GM12878 (cell line): Measurements from ENCODE around the gene FXYD7. TPM values are rescaled to one million over a fixed set of nuclear protein-coding genes. Genes with fewer than 3 reads are reported as not detected.

ENCODE experiments used
- ATAC-seq: fragments of 200-7000 bp; cut with Tn5 transposase; 3 replicates; pipeline ENCODE4 v1.9.1; 2020; ENCODE audit warnings: mild to moderate bottlenecking, moderate library complexity
- BruUV-seq: library from RNA; stranded (reverse); fragments of 400-500 nt; replicated peaks from 2 replicates; lab custom pipeline; 2021; lab: Mats Ljungman, UMichigan
- CTCF ChIA-PET: fragments of 300-600 bp; sonication (Branson Sonifier 250); formaldehyde crosslinking; extraction: SDS; loops from one replicate; lab custom pipeline; 2021; ENCODE audit warnings: inconsistent platforms; lab: Yijun Ruan, JAX
- POLR2A ChIA-PET: fragments of 350-600 bp; formaldehyde crosslinking; extraction: SDS; loops from one replicate; lab custom pipeline; 2021; ENCODE audit warnings: inconsistent platforms; lab: Charles Lee
- RAD21 ChIA-PET: fragments of 300-600 bp; sonication (Branson Sonifier 250); formaldehyde crosslinking; loops from one replicate; lab custom pipeline; 2023; ENCODE audit warnings: antibody characterized with exemption; ENCODE audit not compliant: unreplicated experiment; lab: Charles Lee
- SMC1A ChIA-PET: fragments of 300-600 bp; sonication (Branson Sonifier 250); formaldehyde crosslinking; loops from one replicate; lab custom pipeline; 2023; ENCODE audit not compliant: unreplicated experiment, uncharacterized antibody; lab: Charles Lee
- DNase-seq: peaks from one replicate; pipeline ENCODE4 v3.0.0-alpha.2; 2011; ENCODE audit warnings: low read depth, low spot score
- FAIRE-seq: peaks from 3 replicates; lab custom pipeline; 2011; peaks lifted over from hg19 to GRCh38; lab: Jason Lieb, UNC
- H2AFZ ChIP-seq: 2 replicates; pipeline ENCODE4 v1.6.0; 2011; ENCODE audit warnings: low read depth, low read length, control low read depth; ENCODE audit not compliant: control insufficient read depth
- H3K27ac ChIP-seq: 2 replicates; pipeline ENCODE4 v1.5.1; 2011; ENCODE audit warnings: control low read depth; ENCODE audit not compliant: control insufficient read depth, insufficient read depth
- H3K27me3 ChIP-seq, 2 experiments: replicated peaks in 1 of 2; 2 replicates each; pipeline versions ENCODE4 v1.6.0 to v1.6.1; 2011; ENCODE audit warnings: low read length in 1 of 2; ENCODE audit not compliant: control insufficient read depth in 2 of 2, insufficient read depth in 2 of 2
- H3K36me3 ChIP-seq, 2 experiments: 2 replicates each; pipeline ENCODE4 v1.5.1; 2011; ENCODE audit warnings: low read length in 1 of 2; ENCODE audit not compliant: control insufficient read depth in 2 of 2, insufficient read depth in 2 of 2
- H3K4me1 ChIP-seq: 2 replicates; pipeline ENCODE4 v1.6.1; 2011; ENCODE audit warnings: mild to moderate bottlenecking, low read length, moderate library complexity, mixed read lengths; ENCODE audit not compliant: control insufficient read depth, insufficient read depth
- H3K4me2 ChIP-seq: 2 replicates; pipeline ENCODE4 v1.6.0; 2011; ENCODE audit warnings: control low read depth; ENCODE audit not compliant: control insufficient read depth, insufficient read depth
- H3K4me3 ChIP-seq: fragments of 200-600 bp; sonication (generic); 2 replicates; pipeline ENCODE4 v1.5.1; 2016
- H3K79me2 ChIP-seq: 2 replicates; pipeline ENCODE4 v1.6.0; 2011; ENCODE audit warnings: low read length; ENCODE audit not compliant: control insufficient read depth, insufficient read depth
- H3K9ac ChIP-seq: 2 replicates; pipeline ENCODE4 v1.8.0; 2011; ENCODE audit warnings: low read length, control low read depth, mixed read lengths; ENCODE audit not compliant: control insufficient read depth, insufficient read depth
- H3K9me3 ChIP-seq: replicated peaks from 3 replicates; pipeline ENCODE4 v1.5.1; 2011; ENCODE audit warnings: mild to moderate bottlenecking, low read length; ENCODE audit not compliant: control insufficient read depth, insufficient read depth
- H4K20me1 ChIP-seq: 2 replicates; pipeline ENCODE4 v1.6.0; 2011; ENCODE audit not compliant: control insufficient read depth, insufficient read depth
- CBX3 ChIP-seq: fragments of 200-600 bp; sonication (generic); IDR thresholded peaks from 2 replicates; pipeline ENCODE4 v1.6.1; 2016; ENCODE audit warnings: low read depth, borderline replicate concordance
- CREB1 ChIP-seq: IDR thresholded peaks from 2 replicates; pipeline ENCODE4 v1.6.1; 2012; ENCODE audit warnings: low read depth, mild to moderate bottlenecking, inconsistent platforms
- DPF2 ChIP-seq: fragments of 450-650 bp; IDR thresholded peaks from 2 replicates; pipeline ENCODE4 v1.6.1; 2017; ENCODE audit warnings: mild to moderate bottlenecking
- GATAD2B ChIP-seq: fragments of 450-650 bp; conservative IDR thresholded peaks from 2 replicates; pipeline ENCODE4 v1.6.1; 2017; ENCODE audit warnings: low read depth, mild to moderate bottlenecking, moderate library complexity
- IKZF2 ChIP-seq, 2 experiments: fragments of 450-650 bp; IDR thresholded peaks; 2 replicates each; pipeline ENCODE4 v1.6.1; 2017; ENCODE audit warnings: mild to moderate bottlenecking in 2 of 2, moderate library complexity in 2 of 2
- LARP7 ChIP-seq: fragments of 450-650 bp; IDR thresholded peaks from 2 replicates; pipeline ENCODE4 v1.6.1; 2017; ENCODE audit warnings: mild to moderate bottlenecking
- MLLT1 ChIP-seq: fragments of 450-650 bp; IDR thresholded peaks from 2 replicates; pipeline ENCODE4 v1.6.1; 2016; ENCODE audit warnings: mild to moderate bottlenecking
- NR2C1 ChIP-seq: fragments of 450-650 bp; IDR thresholded peaks from 2 replicates; pipeline ENCODE4 v1.6.1; 2017; ENCODE audit warnings: antibody characterized with exemption, mild to moderate bottlenecking, moderate library complexity
- NRF1 ChIP-seq: conservative IDR thresholded peaks from 2 replicates; pipeline ENCODE4 v1.6.1; 2011; ENCODE audit warnings: mild to moderate bottlenecking, low read depth, low read length, improper control_type of control experiment
- SREBF1 ChIP-seq: IDR thresholded peaks from 2 replicates; pipeline ENCODE4 v1.6.1; 2012; ENCODE audit warnings: mild to moderate bottlenecking, low read length
- ZBTB33 ChIP-seq: fragments of 450-650 bp; IDR thresholded peaks from 2 replicates; pipeline ENCODE4 v1.6.1; 2017; ENCODE audit warnings: mild to moderate bottlenecking
- ZNF592 ChIP-seq: fragments of 450-650 bp; IDR thresholded peaks from 2 replicates; pipeline ENCODE4 v1.6.1; 2017; ENCODE audit warnings: mild to moderate bottlenecking, moderate library complexity
- WGBS: methylation state at CpG from one replicate; pipeline ENCODE4 v1.1.6; 2016; ENCODE audit warnings: low lambda C conversion rate; ENCODE audit not compliant: insufficient replicate concordance, insufficient coverage; ENCODE audit errors: missing lambda C conversion rate; 5-methylcytosine and 5-hydroxymethylcytosine counted together
- in situ Hi-C: fragments of 300-500 bp; cut with MboI; formaldehyde crosslinking; loops from 9 replicates; pipeline ENCODE4 v1.14.3; 2018; ENCODE audit warnings: mixed read lengths
- intact Hi-C: fragments of 100-400 bp; cut with micrococcal nuclease; formaldehyde crosslinking; loops from one replicate; pipeline ENCODE4 v1.14.2; 2022; ENCODE audit not compliant: unreplicated experiment
- polyA plus RNA-seq, 11 experiments: library from polyadenylated mRNA; depleted of rRNA in 4 of 11; unstranded in 6 of 11; stranded (reverse) in 5 of 11; fragments of >200 nt; fragmentation: Nextera tagmentation in 4 of 11; fragmentation: Illumina TruSeq in 1 of 11; extraction: Ambion mirVana in 4 of 11; extraction: Trizol in 1 of 11; gene quantifications; 1 replicate in 1 of 11; 2 replicates in 10 of 11; pipeline versions ENCODE4 v1.2.1 to v1.2.3, GENCODE V29; 2011 to 2016; ENCODE audit warnings: inconsistent platforms in 2 of 11, missing spikeins in 2 of 11, low read depth in 1 of 11
- total RNA-seq, 4 experiments: library from RNA; depleted of rRNA in 3 of 4; stranded (reverse); fragments of >200 nt in 3 of 4; fragmentation: Illumina TruSeq in 1 of 4; extraction: Trizol in 1 of 4; gene quantifications; 2 replicates each; pipeline versions ENCODE4 v1.2.1 to v1.2.3, GENCODE V29; 2013 to 2021

FXYD7 gene
- total and polyA plus RNA-seq, 10 of the 15 experiments (the other 5 are each of a cell fraction or from before 2014, with no cell fraction given) = 0.07 to 0.28 (median 0.12) TPM; not detected in 7

GRCh38 chr19:35154525-35155406, 11.7 kb downstream of the FXYD7 start, which contains the start of gene FXYD5:
TSS of gene FXYD5 (plus strand) at chr19:35154735. CDS start at chr19:35155551, 816 bp downstream.
- BruUV-seq = no TSS peak
- Histone ChIP-seq H3K4me3 (peak within 1 kb of the TSS; percentile 98), H3K4me1 (peaks cover 6% of the 10 kb centered on the region), H3K79me2 (peaks cover 19% of the 10 kb centered on the region), H3K36me3 (peaks cover 2 to 17% of the 10 kb centered on the region in 2 experiments), H4K20me1 (no peaks in the 10 kb centered on the region), H3K9me3 (no peaks in the 10 kb centered on the region), H3K27ac (peak within 1 kb of the TSS; percentile 34), H2AFZ (peak within 1 kb of the TSS; percentile 59), H3K4me2 (peak within 1 kb of the TSS; percentile 81), H3K27me3 (peaks cover 0 to 3% of the 10 kb centered on the region in 2 experiments; a peak in 1 of 4 replicates), H3K9ac (peak within 1 kb of the TSS; percentile 75)
- intact Hi-C loops = loop anchor here (5.0 kb wide), 1 partner anchor 53 kb away; no protein-coding TSS in a partner anchor
- no peak for DNase-seq
- SMC1A ChIA-PET = interaction anchor here (0.6 to 2.0 kb wide), 4 partner anchors 13 to 109 kb away, joined by 3 to 17 read pairs (median 6); partner anchors contain the start of gene FXYD7
- peak; percentile 86 for ATAC-seq
- in situ Hi-C loops = no loop called here
- WGBS = 2% methylated on average over 34 of the region's 49 CpGs
- FAIRE-seq = no peak
- RAD21 ChIA-PET = interaction anchor here (0.9 to 2.3 kb wide), 3 partner anchors 13 to 62 kb away, joined by 3 to 17 read pairs (median 4); no protein-coding TSS in a partner anchor
- POLR2A ChIA-PET = interaction anchor here (0.6 to 1.5 kb wide), 8 partner anchors 13 to 169 kb away, joined by 3 to 5 read pairs (median 4); no protein-coding TSS in a partner anchor
- CTCF ChIA-PET = interaction anchor here (0.6 to 2.6 kb wide), 12 partner anchors 9 to 381 kb away, joined by 3 to 26 read pairs (median 4); partner anchors contain the start of gene FXYD7
- TF ChIP-seq ZBTB33 (no peak), IKZF2 (IDR thresholded peaks at IDR 0.05) (no peak; a peak in 1 of 4 replicates), ZNF592 (no peak), DPF2 (peak; percentile 36; the same call in 1 of the 2 replicates), CREB1 (no peak), MLLT1 (peak; percentile 34; the same call in 1 of the 2 replicates), LARP7 (peak; percentile 55), NRF1 (no peak), SREBF1 (no peak), CBX3 (no peak), NR2C1 (no peak), GATAD2B (peak; percentile 70; the same call in 1 of the 2 replicates)
